Endodermal cell (in vitro differentiated cells): ENCODE measurements around the gene HSF4. TPM values are rescaled to one million over a fixed set of nuclear protein-coding genes. Genes with fewer than 3 reads are reported as not detected.

Experiments
- DNase-seq: peaks from one replicate; pipeline ENCODE4 v3.0.0-alpha.2; 2017
- H3K27ac ChIP-seq: 2 replicates; pipeline ENCODE4 v1.5.1; 2013; ENCODE audit warnings: mild to moderate bottlenecking, low read depth, low read length, moderate library complexity
- H3K27me3 ChIP-seq: 2 replicates; pipeline ENCODE4 v1.6.1; 2013; ENCODE audit warnings: mild to moderate bottlenecking, low read length, moderate library complexity; ENCODE audit not compliant: insufficient read depth, control insufficient read depth, poor library complexity, severe bottlenecking
- H3K36me3 ChIP-seq: 2 replicates; pipeline ENCODE4 v1.7.0; 2013; ENCODE audit warnings: mild to moderate bottlenecking, low read length, moderate library complexity; ENCODE audit not compliant: control insufficient read depth, insufficient read depth
- H3K4me1 ChIP-seq: one replicate; pipeline ENCODE4 v1.7.0; 2013; ENCODE audit warnings: low read length; ENCODE audit not compliant: control insufficient read depth, insufficient read depth
- H3K4me3 ChIP-seq: 2 replicates; pipeline ENCODE4 v1.5.1; 2013; ENCODE audit warnings: mild to moderate bottlenecking, low read length, moderate library complexity
- H3K9ac ChIP-seq: 2 replicates; pipeline ENCODE4 v1.6.1; 2013; ENCODE audit warnings: mild to moderate bottlenecking, low read length, moderate library complexity; ENCODE audit not compliant: poor library complexity, severe bottlenecking; ENCODE audit errors: extremely low read depth
- H3K9me3 ChIP-seq: 2 replicates; pipeline ENCODE4 v1.6.1; 2013; ENCODE audit warnings: mild to moderate bottlenecking, low read length, moderate library complexity; ENCODE audit not compliant: control insufficient read depth
- H3K27ac Mint-ChIP-seq: 2 replicates; pipeline ENCODE4 v1.8.0; 2020; ENCODE audit warnings: mixed read lengths
- H3K27me3 Mint-ChIP-seq: 2 replicates; pipeline ENCODE4 v1.8.0; 2021; ENCODE audit warnings: mild to moderate bottlenecking, mixed read lengths; ENCODE audit not compliant: insufficient read depth
- H3K36me3 Mint-ChIP-seq: 2 replicates; pipeline ENCODE4 v1.8.0; 2020; ENCODE audit warnings: low read depth, mixed read lengths
- H3K4me1 Mint-ChIP-seq: 2 replicates; pipeline ENCODE4 v1.8.0; 2020; ENCODE audit warnings: mixed read lengths
- H3K4me3 Mint-ChIP-seq: 2 replicates; pipeline ENCODE4 v1.8.0; 2020; ENCODE audit warnings: mild to moderate bottlenecking, moderate library complexity, mixed read lengths
- H3K9me3 Mint-ChIP-seq: 2 replicates; pipeline ENCODE4 v1.8.0; 2020; ENCODE audit warnings: mild to moderate bottlenecking, mixed read lengths
- WGBS, 2 experiments: methylation state at CpG; one replicate each; pipeline versions ENCODE4 v1.1.5 to v1.1.7; 2013; ENCODE audit warnings: missing lambda C conversion rate in 2 of 2, mixed read lengths in 1 of 2; ENCODE audit not compliant: insufficient coverage in 1 of 2, insufficient read length in 1 of 2; 5-methylcytosine and 5-hydroxymethylcytosine counted together
- microRNA-seq: library from miRNA; unstranded; fragments of <30 nt; microRNA quantifications from one replicate; pipeline ENCODE4 v1.2.0, GENCODE V29; 2020; ENCODE audit warnings: borderline microRNAs expressed
- total RNA-seq, 2 donors: library from RNA; stranded (reverse); fragmentation: NEBNext Ultra II Directional in 1 of 2; extraction: Animal tissue kit (Norgen Biotek cat#: 25700) in 1 of 2; gene quantifications; 2 replicates in 1 of 2; 3 replicates in 1 of 2; pipeline ENCODE4 v1.2.1, GENCODE V29; 2021
- TF ChIP-seq, protein P1 (sequence below): fragments of 200-600 bp; sonication (generic); conservative IDR thresholded peaks from 2 replicates; pipeline ENCODE4 v1.5.0; 2021; ENCODE audit warnings: antibody characterized with exemption, mild to moderate bottlenecking

Gene HSF4
- total RNA-seq, 2 donors from 2014 or later: 2.0 to 6.8 TPM

DNA sequence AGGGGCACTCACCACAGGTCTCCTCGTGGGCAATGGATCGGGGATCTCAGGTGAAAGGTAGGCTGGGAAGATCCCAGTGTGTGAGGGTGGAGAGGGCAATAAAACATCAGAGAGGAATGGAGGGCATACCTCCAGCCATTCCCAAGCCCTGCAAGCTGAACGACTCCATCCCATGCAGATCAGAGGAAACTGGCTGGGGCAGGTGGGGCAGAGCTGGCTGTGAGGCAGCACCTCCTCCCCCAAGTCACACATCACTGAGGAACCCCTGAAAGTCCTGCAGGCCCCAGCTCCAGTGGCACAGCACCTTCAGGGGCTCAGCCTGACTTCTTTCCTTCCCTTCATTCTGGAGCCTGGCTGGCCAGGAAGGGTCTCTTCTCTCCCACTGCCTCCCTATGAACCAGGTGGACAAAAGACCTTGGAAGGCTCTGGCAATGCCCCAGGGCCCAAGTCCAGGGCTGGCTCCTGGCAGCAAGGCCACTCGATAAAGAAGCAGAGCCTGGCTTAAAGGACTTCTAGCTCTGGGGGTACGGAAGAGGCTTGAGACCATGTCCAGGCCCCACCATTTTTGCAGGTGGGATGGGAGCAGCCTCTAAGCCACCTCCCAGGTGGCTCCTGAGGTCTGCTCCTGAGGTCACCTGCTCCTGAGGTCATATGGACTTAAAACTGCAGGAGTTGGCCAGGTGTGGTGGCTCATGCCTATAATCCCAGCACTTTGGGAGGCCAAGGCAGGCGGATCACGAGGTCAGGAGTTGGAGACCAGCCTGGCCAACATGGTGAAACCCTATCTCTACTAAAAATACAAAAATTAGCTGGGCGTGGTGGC, 48.9 kb downstream of the HSF4 start:
- Mint-ChIP-seq H3K27me3 (peaks cover 58% of the 10 kb centered on the region), H3K4me1 (no peaks in the 10 kb centered on the region), H3K27ac (no peak overlapping the region), H3K36me3 (no peaks in the 10 kb centered on the region), H3K9me3 (no peaks in the 10 kb centered on the region), H3K4me3 (no peak overlapping the region)
- Histone ChIP-seq H3K4me1 (no peaks in the 10 kb centered on the region), H3K9me3 (no peaks in the 10 kb centered on the region), H3K27me3 (peaks cover 7% of the 10 kb centered on the region), H3K27ac (no peak overlapping the region), H3K36me3 (no peaks in the 10 kb centered on the region), H3K9ac (no peak overlapping the region), H3K4me3 (no peak overlapping the region)
- WGBS, 2 experiments: 82 to 85% methylated on average over 5 to 8 of the region's 8 CpGs
- TF ChIP-seq, protein P1, sequence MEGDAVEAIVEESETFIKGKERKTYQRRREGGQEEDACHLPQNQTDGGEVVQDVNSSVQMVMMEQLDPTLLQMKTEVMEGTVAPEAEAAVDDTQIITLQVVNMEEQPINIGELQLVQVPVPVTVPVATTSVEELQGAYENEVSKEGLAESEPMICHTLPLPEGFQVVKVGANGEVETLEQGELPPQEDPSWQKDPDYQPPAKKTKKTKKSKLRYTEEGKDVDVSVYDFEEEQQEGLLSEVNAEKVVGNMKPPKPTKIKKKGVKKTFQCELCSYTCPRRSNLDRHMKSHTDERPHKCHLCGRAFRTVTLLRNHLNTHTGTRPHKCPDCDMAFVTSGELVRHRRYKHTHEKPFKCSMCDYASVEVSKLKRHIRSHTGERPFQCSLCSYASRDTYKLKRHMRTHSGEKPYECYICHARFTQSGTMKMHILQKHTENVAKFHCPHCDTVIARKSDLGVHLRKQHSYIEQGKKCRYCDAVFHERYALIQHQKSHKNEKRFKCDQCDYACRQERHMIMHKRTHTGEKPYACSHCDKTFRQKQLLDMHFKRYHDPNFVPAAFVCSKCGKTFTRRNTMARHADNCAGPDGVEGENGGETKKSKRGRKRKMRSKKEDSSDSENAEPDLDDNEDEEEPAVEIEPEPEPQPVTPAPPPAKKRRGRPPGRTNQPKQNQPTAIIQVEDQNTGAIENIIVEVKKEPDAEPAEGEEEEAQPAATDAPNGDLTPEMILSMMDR: no peak
- DNase-seq: no peak

DNA sequence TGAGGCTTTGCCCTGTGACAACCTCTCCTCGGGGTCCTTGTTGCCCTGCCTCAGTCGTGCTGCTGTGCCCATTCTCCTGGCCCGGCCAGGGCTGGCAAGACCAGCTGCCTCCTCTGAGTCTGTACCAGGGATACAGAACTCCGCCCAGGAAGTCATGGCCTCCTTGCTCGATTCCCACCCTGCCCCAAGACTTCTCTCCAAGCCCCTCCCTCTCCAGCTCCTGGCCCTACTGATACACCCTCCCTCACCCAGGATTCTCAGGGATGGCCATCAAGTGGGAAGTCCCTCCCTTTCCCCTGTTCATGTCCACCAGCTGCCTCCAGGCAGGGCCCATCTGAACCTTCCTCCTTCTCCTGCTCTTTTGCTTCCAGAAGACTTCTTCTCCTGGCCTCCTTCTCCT, 51.2 kb downstream of the HSF4 start:
- no peaks in the 10 kb centered on the region for H3K36me3 ChIP-seq
- no peak overlapping the region for H3K4me3 Mint-ChIP-seq
- no peak for DNase-seq
- H3K9ac ChIP-seq: no peak overlapping the region
- H3K4me3 ChIP-seq: no peak overlapping the region
- no peaks in the 10 kb centered on the region for H3K9me3 Mint-ChIP-seq
- no peaks in the 10 kb centered on the region for H3K36me3 Mint-ChIP-seq
- no peaks in the 10 kb centered on the region for H3K4me1 Mint-ChIP-seq
- peaks cover 7% of the 10 kb centered on the region for H3K27me3 ChIP-seq
- H3K4me1 ChIP-seq: no peaks in the 10 kb centered on the region
- H3K27me3 Mint-ChIP-seq: peaks cover 67% of the 10 kb centered on the region
- H3K27ac Mint-ChIP-seq: no peak overlapping the region
- H3K9me3 ChIP-seq: no peaks in the 10 kb centered on the region
- H3K27ac ChIP-seq: no peak overlapping the region
- TF ChIP-seq, protein P1: no peak
- WGBS, 2 experiments: 77 to 81% methylated on average over 5 of the region's 5 CpGs

DNA sequence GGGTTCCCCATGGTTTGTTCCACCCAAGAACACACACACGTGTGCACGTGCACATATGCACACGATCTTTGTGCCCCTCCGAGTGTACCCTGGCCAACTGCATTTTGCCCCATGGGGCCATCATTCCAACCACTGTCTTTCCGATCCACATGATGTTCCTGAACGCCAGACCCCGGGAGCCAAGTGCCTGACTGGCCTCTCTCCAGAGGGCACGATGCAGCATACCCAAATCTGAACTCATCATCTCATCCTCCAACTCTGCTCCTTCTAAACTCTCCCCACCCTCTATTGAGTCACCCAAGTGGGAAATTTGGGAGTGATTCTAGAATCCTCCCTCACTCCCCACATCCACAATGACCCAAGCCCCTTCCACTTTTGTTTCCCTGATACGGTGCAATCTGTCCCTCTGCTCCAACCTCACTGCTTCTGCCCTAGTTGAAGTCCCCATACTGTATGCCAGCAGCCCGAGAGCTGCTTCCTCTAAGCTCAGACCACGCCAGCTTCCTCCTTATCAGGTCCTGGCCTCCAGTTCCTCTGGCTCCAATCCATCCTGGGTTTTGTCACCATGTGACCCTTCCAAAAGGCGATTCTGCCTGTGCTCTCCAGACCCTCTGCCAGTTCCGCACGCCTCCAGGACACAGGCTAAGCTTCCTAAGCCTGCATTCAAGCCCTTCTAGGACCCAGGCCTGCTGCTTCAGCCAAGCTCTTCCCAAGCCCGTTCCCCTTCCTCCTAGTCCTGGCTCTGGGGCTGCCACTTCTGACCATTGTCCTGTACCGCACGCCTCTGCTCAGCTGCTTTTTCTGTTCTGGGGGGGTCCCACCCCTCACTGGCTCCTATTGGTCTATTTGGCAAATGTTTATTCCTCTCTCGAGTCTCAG, 52.3 kb downstream of the HSF4 start:
- H3K4me3 ChIP-seq: no peak overlapping the region
- DNase-seq: no peak
- peaks cover 7% of the 10 kb centered on the region for H3K27me3 ChIP-seq
- Mint-ChIP-seq H3K27me3 (peaks cover 61% of the 10 kb centered on the region), H3K36me3 (no peaks in the 10 kb centered on the region), H3K27ac (no peak overlapping the region), H3K9me3 (no peaks in the 10 kb centered on the region), H3K4me3 (no peak overlapping the region), H3K4me1 (no peaks in the 10 kb centered on the region)
- H3K27ac ChIP-seq: no peak overlapping the region
- 90 to 95% methylated on average over 14 to 18 of the region's 18 CpGs for WGBS, 2 experiments
- H3K36me3 ChIP-seq: no peaks in the 10 kb centered on the region
- no peaks in the 10 kb centered on the region for H3K4me1 ChIP-seq
- TF ChIP-seq, protein P1: no peak
- H3K9ac ChIP-seq: no peak overlapping the region
- H3K9me3 ChIP-seq: no peaks in the 10 kb centered on the region

Small RNA genes lying within 50 kb of the gene (microRNA-seq; reads per million reads assigned to microRNA genes)
- gene MIR328: 9.6 reads per million, percentile 44 among the genes with 10 or more reads in this experiment

Other genes starting within 250 kb of the HSF4 start
- gene CDH16, start 245.9 kb upstream of the HSF4 start, total RNA-seq: not detected
- gene RRAD, start 239.2 kb upstream of the HSF4 start, total RNA-seq: under 1 TPM in 1 of 2 donors, not detected in 1; 0.55 TPM
- 10 to 100 TPM; 70.2 to 87.7 TPM for gene CIAO2B, start 230.3 kb upstream of the HSF4 start, total RNA-seq
- gene CES2, start 229.2 kb upstream of the HSF4 start, total RNA-seq: 10 to 100 TPM; 28.7 to 36.8 TPM
- 1 to 10 TPM; 2.7 to 3.8 TPM for gene CES3, start 203.5 kb upstream of the HSF4 start, total RNA-seq
- 1 to 10 TPM; 3.0 to 3.8 TPM for gene CES4A, start 176.2 kb upstream of the HSF4 start, total RNA-seq
- 10 to 100 TPM; 93.9 to 95.2 TPM for gene CBFB, start 135.6 kb upstream of the HSF4 start, total RNA-seq
- 10 to 100 TPM; 18.8 to 19.6 TPM for gene PHAF1, start 54.8 kb upstream of the HSF4 start, total RNA-seq
- gene B3GNT9, start 13.7 kb upstream of the HSF4 start, total RNA-seq: 10 to 100 TPM in 1 of 2 donors, 1 to 10 TPM in 1; 7.2 to 11.0 TPM
- gene TRADD, start 4.8 kb upstream of the HSF4 start, total RNA-seq: 1 to 10 TPM; 2.8 to 5.4 TPM
- 1 to 10 TPM; 1.9 to 3.5 TPM for gene FBXL8, start 4.8 kb upstream of the HSF4 start, total RNA-seq
- gene NOL3, start 5.8 kb downstream of the HSF4 start, total RNA-seq: 10 to 100 TPM; 11.6 TPM
- 10 to 100 TPM; 50.2 to 63.8 TPM for gene MATCAP1, start 19.2 kb downstream of the HSF4 start, total RNA-seq
- gene EXOC3L1, start 25.4 kb downstream of the HSF4 start, total RNA-seq: 1 to 10 TPM in 1 of 2 donors, under 1 TPM in 1; 0.97 to 1.8 TPM
- gene E2F4, start 27.4 kb downstream of the HSF4 start, total RNA-seq: 10 to 100 TPM; 71.8 to 72.8 TPM
- 1 to 10 TPM; 5.6 to 6.4 TPM for gene ELMO3, start 34.4 kb downstream of the HSF4 start, total RNA-seq
- gene TMEM208, start 62.4 kb downstream of the HSF4 start, total RNA-seq: 10 to 100 TPM; 43.1 to 46.4 TPM
- gene FHOD1, start 82.7 kb downstream of the HSF4 start, total RNA-seq: 10 to 100 TPM; 51.7 to 71.9 TPM
- gene SLC9A5, start 84.2 kb downstream of the HSF4 start, total RNA-seq: 1 to 10 TPM; 8.9 to 9.0 TPM
- 10 to 100 TPM; 10.5 to 12.4 TPM for gene PLEKHG4, start 114.8 kb downstream of the HSF4 start, total RNA-seq
- gene KCTD19, start 162.0 kb downstream of the HSF4 start, total RNA-seq: 1 to 10 TPM; 1.2 to 1.3 TPM
- under 1 TPM in 1 of 2 donors, not detected in 1; 0.73 TPM for gene LRRC36, start 162.1 kb downstream of the HSF4 start, total RNA-seq
- gene TPPP3, start 228.8 kb downstream of the HSF4 start, total RNA-seq: under 1 TPM; 0.64 to 0.73 TPM